Erythroblast (primary cell): Measurements from ENCODE around the gene SPDEF.

Experiments
- DNase-seq, 2 experiments: peaks; one replicate each; lab custom pipeline; 2025; lab: John Stamatoyannopoulos, UW
- GATA1 ChIP-seq: IDR thresholded peaks from 2 replicates; pipeline ENCODE4 v1.6.1; 2011; ENCODE audit warnings: low read depth, mild to moderate bottlenecking, control low read depth, low read length, moderate library complexity
- POLR2A ChIP-seq: IDR thresholded peaks from 2 replicates; pipeline ENCODE4 v1.6.1; 2011; ENCODE audit warnings: mild to moderate bottlenecking, low read length

SPDEF gene

GRCh38 chr6:34573567-34574183 is 17.5 kb upstream of the SPDEF start:
- TF ChIP-seq POLR2A (no peak), GATA1 (no peak)
- DNase-seq, result no peak

GRCh38 chr6:34572585-34572984 is 16.5 kb upstream of the SPDEF start:
- DNase-seq, result no peak
- TF ChIP-seq GATA1 (no peak), POLR2A (no peak)

- TF ChIP-seq GATA1, result no peak
- TF ChIP-seq POLR2A, result no peak
- no peak for DNase-seq
These were observed 15.9 kb upstream of the SPDEF start for GRCh38 chr6:34572021-34572420.

- no peak for TF ChIP-seq GATA1
- no peak for TF ChIP-seq POLR2A
- DNase-seq, result no peak
These were observed 15.3 kb upstream of the SPDEF start for GRCh38 chr6:34571388-34571787.

- TF ChIP-seq POLR2A (no peak), GATA1 (no peak)
- DNase-seq, result no peak
These were observed 14.1 kb upstream of the SPDEF start for GRCh38 chr6:34570066-34570833.

GRCh38 chr6:34569361-34569973 is 13.3 kb upstream of the SPDEF start:
- no peak for DNase-seq
- TF ChIP-seq GATA1 (no peak), POLR2A (no peak)

GRCh38 chr6:34568341-34569201 is 12.4 kb upstream of the SPDEF start:
- no peak for TF ChIP-seq GATA1
- DNase-seq, result no peak

GRCh38 chr6:34566830-34567546 is 10.9 kb upstream of the SPDEF start:
- no peak for DNase-seq
- TF ChIP-seq GATA1 (no peak), POLR2A (no peak)

GRCh38 chr6:34565722-34566137 is 9.6 kb upstream of the SPDEF start:
- no peak for TF ChIP-seq POLR2A
- no peak for TF ChIP-seq GATA1
- DNase-seq, result no peak

- DNase-seq, result no peak
These were observed 8.1 kb upstream of the SPDEF start for GRCh38 chr6:34564181-34564580.

GRCh38 chr6:34563513-34563870 is 7.4 kb upstream of the SPDEF start:
- DNase-seq, result peak in 1 of 2 experiments; percentile 49
- no peak for TF ChIP-seq GATA1

More at GRCh38 chr6:34564181-34564580, 8.1 kb upstream of the SPDEF start:
- TF ChIP-seq POLR2A (no peak), GATA1 (no peak)

- DNase-seq, result peak; percentile 85 to 97
- TF ChIP-seq GATA1, result no peak
- no peak for TF ChIP-seq POLR2A
These were observed 6.9 kb upstream of the SPDEF start for GRCh38 chr6:34562861-34563512.

GRCh38 chr6:34562350-34562749 is 6.2 kb upstream of the SPDEF start:
- no peak for TF ChIP-seq POLR2A
- no peak for TF ChIP-seq GATA1
- no peak for DNase-seq

GRCh38 chr6:34561227-34561530 is 5.0 kb upstream of the SPDEF start:
- no peak for DNase-seq
- TF ChIP-seq GATA1 (no peak), POLR2A (no peak)
